HepG2 (cell line): ENCODE data around the gene ARFGAP1. TPM values are rescaled to one million over a fixed set of nuclear protein-coding genes. Genes with fewer than 3 reads are reported as not detected.

ENCODE experiments used
- ATAC-seq: fragments of 200-7000 bp; cut with Tn5 transposase; 3 replicates; pipeline ENCODE4 v1.9.1; 2020; ENCODE audit warnings: mild to moderate bottlenecking, moderate library complexity
- BruUV-seq: library from RNA; stranded (reverse); fragments of 400-500 nt; replicated peaks from 2 replicates; lab custom pipeline; 2021; lab: Mats Ljungman, UMichigan
- CTCF ChIA-PET: fragments of 300-600 bp; formaldehyde crosslinking; extraction: SDS; loops from one replicate; lab custom pipeline; 2021; ENCODE audit warnings: low total read pairs, inconsistent platforms, low intra/inter-chr PET ratio; lab: Yijun Ruan, JAX
- POLR2A ChIA-PET: fragments of 350-600 bp; sonication (Branson Sonifier 250); formaldehyde crosslinking; loops from one replicate; lab custom pipeline; 2020; ENCODE audit warnings: antibody characterized with exemption, inconsistent platforms; lab: Yijun Ruan, JAX
- DNase-seq: peaks from one replicate; pipeline ENCODE4 v3.0.0-alpha.2; 2015; ENCODE audit warnings: low spot score
- FAIRE-seq: peaks from 3 replicates; lab custom pipeline; 2011; peaks lifted over from hg19 to GRCh38; lab: Jason Lieb, UNC
- H2AFZ ChIP-seq: one replicate; pipeline ENCODE4 v1.6.1; 2011; ENCODE audit warnings: low read length, inconsistent platforms
- H3K27ac ChIP-seq: fragments of 300-600 bp; 3 replicates; pipeline ENCODE4 v1.8.0; 2011; ENCODE audit warnings: mixed run types, mild to moderate bottlenecking, mixed read lengths, low read length, inconsistent platforms; ENCODE audit not compliant: insufficient read depth; ENCODE audit errors: extremely low read length
- H3K27me3 ChIP-seq, 2 experiments: fragments of 200-600 bp in 1 of 2; 2 replicates in 1 of 2; 3 replicates in 1 of 2; pipeline versions ENCODE4 v1.6.0 to v1.8.0; 2011; ENCODE audit warnings: low read length in 2 of 2, mild to moderate bottlenecking in 2 of 2, moderate library complexity in 2 of 2, inconsistent platforms in 1 of 2; ENCODE audit not compliant: insufficient read depth in 2 of 2, control insufficient read depth in 1 of 2
- H3K36me3 ChIP-seq, 2 experiments: fragments of 200-600 bp in 1 of 2; replicated peaks in 1 of 2; 2 replicates in 1 of 2; 3 replicates in 1 of 2; pipeline versions ENCODE4 v1.5.1 to v1.8.0; 2011; ENCODE audit warnings: low read length in 2 of 2, inconsistent platforms in 1 of 2; ENCODE audit not compliant: insufficient read depth in 2 of 2, control insufficient read depth in 1 of 2
- H3K4me1 ChIP-seq: 2 replicates; pipeline ENCODE4 v1.5.1; 2012; ENCODE audit warnings: low read length, inconsistent platforms; ENCODE audit not compliant: insufficient read depth
- H3K4me2 ChIP-seq: 2 replicates; pipeline ENCODE4 v1.6.0; 2011; ENCODE audit warnings: low read depth, low read length, inconsistent platforms
- H3K4me3 ChIP-seq, 3 experiments: fragments of 200-600 bp in 1 of 3; sonication (generic), shearing (Covaris generic) in 1 of 3; replicated peaks in 1 of 3; 2 replicates each; pipeline ENCODE4 v1.5.1; 2011 to 2016; ENCODE audit warnings: low read length in 3 of 3, inconsistent platforms in 2 of 3, low read depth in 2 of 3, mild to moderate bottlenecking in 2 of 3, control low read depth in 1 of 3, mixed read lengths in 1 of 3; ENCODE audit not compliant: insufficient read depth in 1 of 3
- H3K79me2 ChIP-seq: one replicate; pipeline ENCODE4 v1.6.1; 2011; ENCODE audit warnings: low read length, inconsistent platforms; ENCODE audit not compliant: insufficient read depth
- H3K9ac ChIP-seq: 2 replicates; pipeline ENCODE4 v1.6.0; 2011; ENCODE audit warnings: mild to moderate bottlenecking, low read depth, low read length, inconsistent platforms; ENCODE audit not compliant: insufficient read depth
- H3K9me3 ChIP-seq: 2 replicates; pipeline ENCODE4 v1.5.1; 2012; ENCODE audit warnings: mild to moderate bottlenecking, low read length
- H4K20me1 ChIP-seq: 2 replicates; pipeline ENCODE4 v1.6.0; 2011; ENCODE audit warnings: inconsistent platforms, mild to moderate bottlenecking, low read length, moderate library complexity; ENCODE audit not compliant: insufficient read depth
- CHCHD3 ChIP-seq: sonication (generic); formaldehyde crosslinking; IDR thresholded peaks from 2 replicates; pipeline ENCODE4 v1.8.0; 2022; ENCODE audit warnings: mild to moderate bottlenecking, missing genetic modification reagents, moderate library complexity
- DMAP1 ChIP-seq: IDR thresholded peaks from 2 replicates; pipeline ENCODE4 v1.6.1; 2016
- PAXIP1 ChIP-seq: sonication (generic); formaldehyde crosslinking; conservative IDR thresholded peaks from 2 replicates; pipeline ENCODE4 v1.4.0; 2020; ENCODE audit warnings: mild to moderate bottlenecking, missing genetic modification reagents, moderate library complexity
- RERE ChIP-seq: IDR thresholded peaks from 2 replicates; pipeline ENCODE4 v1.6.1; 2016; ENCODE audit warnings: low read depth, missing genetic modification reagents, missing compliant biosample characterization
- SNAPC2 ChIP-seq: sonication (generic); formaldehyde crosslinking; IDR thresholded peaks from 2 replicates; pipeline ENCODE4 v1.8.1; 2022; ENCODE audit warnings: mild to moderate bottlenecking, missing genetic modification reagents
- ZNF687 ChIP-seq: sonication (generic); formaldehyde crosslinking; IDR thresholded peaks from 2 replicates; pipeline ENCODE4 v1.5.1; 2020; ENCODE audit warnings: mild to moderate bottlenecking, missing genetic modification reagents, moderate library complexity
- ZNF7 ChIP-seq: IDR thresholded peaks from 2 replicates; pipeline ENCODE4 v1.6.1; 2016; ENCODE audit warnings: missing biosample characterization, missing genetic modification reagents
- WGBS: methylation state at CpG from one replicate; pipeline ENCODE4 v1.1.6; 2017; ENCODE audit warnings: low lambda C conversion rate; 5-methylcytosine and 5-hydroxymethylcytosine counted together
- in situ Hi-C: cut with HindIII; loops from 2 replicates; pipeline ENCODE4 v1.10.0; 2017; ENCODE audit warnings: low pct_unique_long_range_greater_than_20kb; ENCODE audit not compliant: extremely low pct_ligation_motif_present
- intact Hi-C: fragments of 100-400 bp; cut with micrococcal nuclease; formaldehyde crosslinking; loops from one replicate; pipeline ENCODE4 v1.10.0; 2022; ENCODE audit not compliant: unreplicated experiment
- polyA plus RNA-seq, 8 experiments: library from polyadenylated mRNA; depleted of rRNA in 3 of 8; stranded (reverse) in 7 of 8; unstranded in 1 of 8; fragments of >200 nt; fragmentation: Illumina TruSeq in 4 of 8; extraction: Trizol in 4 of 8; gene quantifications; 2 replicates each; pipeline versions ENCODE4 v1.2.1 to v1.2.3, GENCODE V29; 2011 to 2016; ENCODE audit warnings: low read depth in 4 of 8, missing spikeins in 1 of 8, mixed read lengths in 1 of 8; ENCODE audit not compliant: insufficient read depth in 1 of 8
- total RNA-seq, 5 experiments: library from RNA; depleted of rRNA; stranded (reverse); fragments of >200 nt; fragmentation: Illumina TruSeq; extraction: Trizol; gene quantifications; 2 replicates each; pipeline ENCODE4 v1.2.3, GENCODE V29; 2016; ENCODE audit warnings: low read depth in 1 of 5

Gene ARFGAP1
- total and polyA plus RNA-seq, 2 of the 13 experiments (the other 11 are each of a cell fraction or from before 2014, with no cell fraction given): 132 TPM

- TF ChIP-seq DMAP1 (CRISPR knock-in tag) (0 out of 2 replicates have a peak, but pooled peaks have one; percentile 38), PAXIP1 (CRISPR knock-in tag) (peak; percentile 65)
Measured at GRCh38 chr20:63235399-63235983, 37.1 kb upstream of the ARFGAP1 start, which contains the start of gene BIRC7 (continued).

- BruUV-seq: no TSS peak
- Histone ChIP-seq H3K36me3 (no peaks in the 10 kb centered on the region), H3K9me3 (no peaks in the 10 kb centered on the region), H3K4me2 (peak overlapping the region; percentile 65), H3K9ac (no peak overlapping the region), H3K79me2 (no peaks in the 10 kb centered on the region), H4K20me1 (no peaks in the 10 kb centered on the region), H2AFZ (no peak overlapping the region), H3K27me3 (peaks cover 15 to 69% of the 10 kb centered on the region in 2 experiments), H3K4me1 (peaks cover 50% of the 10 kb centered on the region), H3K4me3 (peak overlapping the region in 2 of 3 experiments; percentile 48 to 58; a peak in 3 of 6 replicates), H3K27ac (no peak overlapping the region)
- DNase-seq (no peak), ATAC-seq (peak; percentile 6), FAIRE-seq (no peak)
- POLR2A ChIA-PET: interaction anchor here (1.2 kb wide), 1 partner anchor 20 kb away, joined by 4 read pairs; no protein-coding TSS in a partner anchor
- intact Hi-C loops (no loop called here), in situ Hi-C loops (no loop called here)
- WGBS: 21% methylated on average over 6 of the region's 26 CpGs
- CTCF ChIA-PET: no interaction called here
- TF ChIP-seq ZNF7 (CRISPR knock-in tag) (peak; percentile 33; the same call in 1 of the 2 replicates), CHCHD3 (CRISPR knock-in tag) (peak; percentile 72; the same call in 1 of the 2 replicates), SNAPC2 (CRISPR knock-in tag) (no peak), ZNF687 (peak; percentile 13; the same call in 1 of the 2 replicates), RERE (no peak)
Measured at GRCh38 chr20:63236116-63236837, 36.3 kb upstream of the ARFGAP1 start.
